Muscle of back (tissue), 11 donors: ENCODE measurements around the gene AQP1. TPM values are rescaled to one million over a fixed set of nuclear protein-coding genes. Genes with fewer than 3 reads are reported as not detected.

ENCODE experiments used
- DNase-seq, 3 donors: peaks; one replicate each; pipeline versions ENCODE4 v3.0.0 to v3.0.0-alpha.2; 2013
- polyA plus RNA-seq, 10 donors: library from polyadenylated mRNA; unstranded; fragments of 120-200 nt; gene quantifications; one replicate each; pipeline ENCODE4 v1.2.1, GENCODE V29; 2013; ENCODE audit not compliant: insufficient read length in 10 of 10

Gene AQP1
- polyA plus RNA-seq, 10 donors, result 77.5 to 111 (median 91.8) TPM

DNA sequence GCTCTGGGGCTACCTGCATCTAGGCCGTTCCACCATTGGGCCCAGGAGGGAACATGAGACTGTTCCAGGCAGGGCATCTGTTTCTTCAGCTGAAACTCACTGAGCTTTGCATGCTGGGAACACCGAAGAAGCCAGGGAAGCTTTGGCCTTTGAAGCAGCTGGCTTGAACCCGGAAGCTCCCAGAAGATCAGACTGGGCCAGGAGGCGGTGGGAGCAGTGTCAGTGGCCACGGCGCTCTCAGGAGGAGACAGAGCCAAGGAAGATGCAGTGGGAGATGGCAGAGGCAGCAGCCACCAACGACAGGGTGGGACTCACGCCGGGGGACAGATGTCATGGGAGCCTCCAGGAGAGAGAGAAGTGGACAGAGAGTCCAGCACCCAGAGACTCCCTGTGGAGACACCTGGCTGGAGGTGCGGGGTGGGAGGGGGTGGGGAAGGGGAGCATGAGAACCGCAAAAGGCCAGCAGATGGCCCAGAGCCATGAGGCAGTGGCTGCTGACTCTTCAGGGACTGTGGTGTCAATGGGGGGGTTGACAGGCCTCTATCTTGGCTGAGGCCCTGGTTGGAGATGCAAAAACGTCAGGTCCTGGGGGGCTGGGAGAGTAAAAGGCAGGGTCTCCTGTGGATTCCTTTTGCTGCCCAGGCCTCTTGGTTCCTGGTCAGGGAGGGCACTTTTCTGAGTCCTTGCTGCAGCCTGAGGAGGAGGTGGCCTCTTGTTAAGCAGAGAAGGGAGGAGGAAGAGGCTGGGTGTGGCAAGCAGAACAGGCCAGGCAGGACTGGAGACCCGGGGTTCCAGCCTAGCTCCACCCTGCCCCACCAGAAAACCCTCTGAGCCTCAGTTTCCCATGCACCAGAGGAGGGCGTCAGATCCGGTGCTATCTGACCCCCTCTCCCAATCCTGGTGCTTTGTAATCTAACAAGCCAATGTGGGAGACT lies 6.3 kb upstream of the AQP1 start:
- peak in 1 of 3 donors; percentile 38 for DNase-seq

DNA sequence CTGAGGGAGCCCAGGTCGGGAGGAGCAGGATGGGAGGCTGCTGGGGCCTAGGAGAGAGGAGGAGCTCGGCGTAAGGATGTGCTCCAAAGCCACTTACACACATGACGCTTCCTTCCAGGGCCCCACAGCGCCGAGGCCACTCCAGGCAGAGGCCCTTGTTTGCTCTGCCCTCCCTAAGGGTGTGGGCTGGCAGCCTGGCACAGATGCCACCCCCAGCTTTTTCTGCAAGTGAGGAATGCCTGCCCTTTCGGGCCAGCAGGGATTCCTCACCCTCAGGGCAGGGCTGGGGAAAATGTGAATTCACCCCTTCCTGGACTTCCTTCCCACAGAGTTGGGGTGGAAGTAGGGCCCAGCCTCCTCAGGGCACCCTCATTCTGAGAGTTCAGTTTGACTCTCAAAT lies 5.6 kb upstream of the AQP1 start:
- no peak for DNase-seq

DNA sequence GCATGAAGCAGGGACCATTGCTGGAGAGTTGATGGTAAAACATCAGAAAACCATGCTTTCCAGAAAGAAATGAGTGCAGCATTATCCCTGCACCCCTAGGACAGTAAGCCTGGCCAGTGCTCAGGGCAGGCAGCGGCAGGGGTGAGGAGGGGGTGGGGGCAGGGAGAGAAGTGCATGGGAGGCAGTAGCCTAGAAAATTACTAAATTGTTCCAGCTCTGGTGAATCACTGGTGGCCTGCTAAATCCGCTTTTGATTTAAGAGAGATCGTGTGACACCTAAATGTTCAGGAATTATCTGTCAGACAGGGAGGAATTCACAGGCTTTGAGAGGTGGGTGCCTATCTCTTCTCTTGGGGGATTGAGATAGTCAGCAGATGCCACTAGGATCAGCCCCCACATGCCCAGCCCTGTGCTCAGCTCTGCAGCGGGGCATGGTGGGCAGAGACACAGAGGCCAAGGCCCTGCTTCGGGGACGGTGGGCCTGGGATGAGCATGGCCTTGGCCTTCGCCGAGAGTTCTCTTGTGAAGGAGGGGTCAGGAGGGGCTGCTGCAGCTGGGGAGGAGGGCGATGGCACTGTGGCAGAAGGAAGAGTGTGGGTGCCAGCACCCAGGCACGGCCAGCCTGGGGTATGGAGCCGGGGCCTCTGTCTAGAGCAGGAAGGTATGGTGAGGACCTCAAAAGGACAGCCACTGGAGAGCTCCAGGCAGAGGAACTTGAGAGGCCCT lies 5.0 kb upstream of the AQP1 start:
- DNase-seq, result peak in 2 of 3 donors; percentile 40 to 50

DNA sequence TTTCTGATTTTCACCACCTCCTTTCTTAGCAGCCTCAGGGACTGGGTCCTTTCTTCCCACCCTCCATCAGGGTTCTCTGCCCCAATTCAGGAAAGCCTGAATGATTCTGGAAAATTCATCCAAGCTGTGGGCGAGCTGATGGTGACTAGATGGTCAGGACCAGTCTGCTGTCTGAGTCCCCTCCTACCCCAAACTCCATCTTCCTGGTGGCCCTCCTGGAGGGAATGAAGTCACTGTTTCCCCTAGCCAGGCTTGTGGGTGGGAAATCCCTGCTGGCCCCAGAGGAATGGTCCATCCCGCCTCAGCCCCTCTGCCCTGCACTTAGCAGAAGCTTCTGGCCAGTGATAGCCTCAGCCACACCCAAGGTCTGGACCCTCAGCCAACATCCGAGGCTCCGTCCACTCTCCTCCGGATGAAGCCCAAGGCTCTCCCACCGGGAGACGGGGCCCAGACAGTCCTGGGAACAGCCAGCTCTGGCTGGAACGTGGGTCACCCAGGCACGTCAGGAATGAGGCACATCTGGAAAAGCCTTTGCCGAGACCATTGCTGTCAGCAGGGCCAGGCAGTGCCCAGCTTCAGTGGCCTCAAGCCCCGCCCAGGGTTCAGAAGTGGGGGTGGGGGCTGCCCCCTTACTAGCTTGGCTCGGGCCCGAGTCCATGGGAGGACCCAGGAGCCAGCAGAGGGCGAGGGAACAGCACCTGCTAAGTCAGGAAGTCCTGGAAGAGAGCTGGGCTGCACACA lies 4.0 kb upstream of the AQP1 start:
- DNase-seq, result peak in 1 of 3 donors; percentile 59

DNA sequence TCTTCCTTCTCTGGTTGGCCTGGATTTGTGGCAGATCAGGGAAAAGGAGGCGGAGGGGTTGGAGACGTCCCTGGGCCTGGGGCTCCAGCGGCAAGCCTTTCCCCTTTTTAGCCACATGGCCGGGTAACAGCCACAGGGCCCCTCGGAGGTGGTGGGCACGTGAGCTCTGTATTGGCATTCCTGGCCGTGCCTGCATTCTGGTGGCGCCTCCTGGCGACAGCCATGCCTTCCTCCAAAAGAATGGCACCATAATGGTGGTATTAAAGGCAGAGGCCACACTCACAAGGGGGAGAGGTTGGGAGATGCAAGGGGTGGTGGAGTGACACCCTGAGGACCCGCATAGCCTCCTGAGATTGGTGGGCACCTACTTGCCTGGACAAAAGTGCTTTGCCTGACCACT lies 3.0 kb upstream of the AQP1 start:
- no peak for DNase-seq

DNA sequence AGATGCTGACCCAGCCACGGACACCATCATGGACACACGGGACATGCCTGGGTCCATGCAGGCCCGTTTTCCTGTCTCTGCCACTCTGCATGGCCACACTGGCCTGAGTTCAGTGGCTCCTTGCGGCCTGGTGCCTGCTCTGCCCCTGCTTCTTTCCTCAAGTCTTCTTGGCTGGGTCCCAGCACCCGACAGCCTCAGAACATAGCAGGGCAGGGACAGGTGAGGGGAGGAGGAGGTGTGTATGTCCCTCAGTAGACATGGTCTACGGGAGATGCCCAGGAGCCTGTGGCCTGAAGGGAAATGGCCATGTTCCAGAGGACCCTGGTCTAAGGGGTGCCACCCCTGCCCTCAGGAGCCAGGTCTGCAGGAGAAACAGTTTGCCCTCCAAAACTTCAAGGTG lies 2.2 kb upstream of the AQP1 start:
- no peak for DNase-seq

DNA sequence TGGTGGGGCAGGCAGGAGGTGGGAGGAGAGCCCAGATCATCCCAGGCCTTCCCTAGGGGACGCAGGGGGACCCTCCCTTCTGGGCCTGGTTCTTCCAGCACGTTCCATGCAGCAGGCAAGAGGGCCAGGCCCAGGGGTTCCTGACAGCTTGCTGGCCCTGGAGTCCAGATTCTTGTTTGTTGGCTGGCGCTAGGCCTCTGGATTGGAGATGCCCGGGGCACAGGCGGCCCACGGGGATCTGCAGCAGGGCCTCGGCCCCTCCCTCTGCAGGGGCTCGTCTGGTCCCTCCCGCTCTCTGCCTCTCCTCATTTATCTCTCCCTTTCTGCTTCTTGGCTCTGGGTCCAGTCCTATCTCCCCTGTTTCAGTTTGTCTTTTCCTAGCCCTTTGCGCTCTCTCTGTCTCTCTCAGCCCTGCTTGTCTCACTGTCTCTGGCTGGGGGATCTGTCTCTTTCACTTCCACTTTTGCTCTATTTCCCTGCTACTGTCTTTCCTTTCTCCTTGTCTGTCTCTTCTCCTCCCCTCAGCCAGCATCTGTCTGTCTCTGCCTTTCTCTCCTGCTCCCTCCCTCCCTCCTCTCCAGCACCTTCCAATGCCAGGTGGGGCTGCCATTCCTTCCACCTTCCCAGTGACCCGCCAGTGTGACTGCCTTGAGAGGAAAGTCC lies 1.1 kb upstream of the AQP1 start:
- DNase-seq, result peak in 1 of 3 donors; percentile 49

DNA sequence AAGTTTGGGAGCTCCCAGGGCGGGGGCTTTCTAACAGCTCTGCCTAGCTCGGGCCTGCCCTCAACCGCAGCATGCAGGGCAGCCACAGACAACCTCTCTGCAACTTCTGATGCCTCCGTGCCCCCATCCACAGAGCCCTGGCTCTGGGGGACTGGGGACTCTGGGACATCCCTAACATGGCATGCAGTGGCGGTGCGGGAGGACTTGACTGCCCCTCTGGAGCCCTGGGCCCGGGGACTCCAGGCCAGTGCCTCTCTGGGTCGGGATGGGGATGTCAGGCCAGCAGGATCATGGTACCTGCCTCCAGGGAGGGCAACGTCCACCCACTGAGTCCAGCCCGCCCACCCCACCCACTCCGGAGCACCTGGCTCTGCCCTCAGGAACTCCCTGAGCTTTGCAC lies 520 bp upstream of the AQP1 start:
- DNase-seq, result no peak

DNA sequence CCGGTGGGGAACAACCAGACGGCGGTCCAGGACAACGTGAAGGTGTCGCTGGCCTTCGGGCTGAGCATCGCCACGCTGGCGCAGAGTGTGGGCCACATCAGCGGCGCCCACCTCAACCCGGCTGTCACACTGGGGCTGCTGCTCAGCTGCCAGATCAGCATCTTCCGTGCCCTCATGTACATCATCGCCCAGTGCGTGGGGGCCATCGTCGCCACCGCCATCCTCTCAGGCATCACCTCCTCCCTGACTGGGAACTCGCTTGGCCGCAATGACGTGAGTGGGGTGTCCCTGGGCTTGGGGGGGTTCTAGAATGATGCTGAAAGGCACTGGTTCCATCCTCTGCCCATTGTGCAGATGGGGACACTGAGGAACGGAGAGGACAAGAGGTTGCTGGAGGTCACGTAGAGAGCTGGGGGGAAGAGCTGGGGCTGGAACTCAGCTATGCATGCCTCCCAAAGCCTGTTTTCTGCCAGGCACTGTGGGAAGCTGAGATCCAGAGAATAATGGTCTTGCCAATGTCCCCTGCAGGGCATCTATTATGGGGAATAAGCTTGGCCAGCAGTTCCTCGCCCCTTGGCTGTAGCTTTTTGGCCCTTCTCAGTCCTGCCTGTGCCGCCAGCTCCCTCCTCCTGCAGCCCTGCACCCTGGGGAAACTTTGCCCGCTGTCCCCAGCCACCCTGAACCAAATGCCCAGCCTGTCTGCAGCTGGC lies 523 bp downstream of the AQP1 start:
- DNase-seq, result no peak

DNA sequence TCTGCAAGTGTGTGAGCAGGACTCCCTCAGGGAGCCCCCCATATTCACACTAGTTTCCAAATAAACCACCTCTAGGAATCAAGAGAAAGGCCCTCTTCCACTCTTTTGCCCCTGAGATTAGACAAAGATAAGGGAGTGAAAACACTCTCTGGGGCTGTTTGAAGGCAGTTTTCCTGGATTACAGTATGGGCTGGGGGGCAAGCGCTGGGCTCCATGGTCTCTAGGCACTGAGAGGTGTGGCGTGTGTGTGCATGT lies 1.0 kb downstream of the AQP1 start:
- DNase-seq, result no peak

DNA sequence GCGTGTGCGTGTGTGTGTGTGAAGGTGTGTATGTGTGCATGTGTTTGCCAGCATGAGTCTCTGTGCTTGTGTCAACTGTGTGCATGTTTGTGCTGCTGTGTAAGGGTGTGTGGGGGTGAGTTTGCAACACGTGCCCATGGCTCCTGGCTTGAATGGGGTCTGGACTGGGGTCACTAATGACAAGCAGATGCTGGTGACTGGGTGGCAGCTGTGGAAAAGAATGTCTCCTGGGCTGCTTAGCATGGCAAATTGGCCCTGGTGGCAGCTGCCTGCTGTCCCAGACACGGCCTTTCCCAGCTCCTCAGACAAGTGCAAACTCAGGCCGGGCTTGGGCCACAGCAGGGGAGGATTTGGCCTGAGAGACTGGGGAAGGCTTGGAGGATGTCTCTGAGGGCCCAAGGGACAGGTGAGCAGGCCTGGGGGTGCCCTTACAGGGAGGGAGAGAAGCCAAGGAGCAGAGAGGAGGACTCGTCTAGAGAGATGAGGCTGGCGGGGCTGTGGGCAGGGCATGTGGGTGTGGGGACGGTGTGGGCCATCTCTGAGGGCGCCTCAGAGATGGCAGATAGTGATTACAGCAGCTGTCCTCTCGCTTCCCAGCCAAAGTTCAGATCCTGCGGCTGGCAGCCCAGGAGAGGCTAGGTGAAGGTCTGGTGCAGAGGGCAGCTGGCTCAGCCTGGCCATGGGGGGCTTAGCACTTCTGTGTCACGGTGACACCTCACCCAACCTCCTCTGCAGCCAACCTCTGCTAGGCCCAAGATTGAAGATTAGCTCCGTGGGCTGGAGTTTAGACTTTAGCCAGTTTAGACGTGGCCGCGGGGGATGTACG lies 1.5 kb downstream of the AQP1 start:
- DNase-seq, result peak; percentile 48 to 73 (median 50)

DNA sequence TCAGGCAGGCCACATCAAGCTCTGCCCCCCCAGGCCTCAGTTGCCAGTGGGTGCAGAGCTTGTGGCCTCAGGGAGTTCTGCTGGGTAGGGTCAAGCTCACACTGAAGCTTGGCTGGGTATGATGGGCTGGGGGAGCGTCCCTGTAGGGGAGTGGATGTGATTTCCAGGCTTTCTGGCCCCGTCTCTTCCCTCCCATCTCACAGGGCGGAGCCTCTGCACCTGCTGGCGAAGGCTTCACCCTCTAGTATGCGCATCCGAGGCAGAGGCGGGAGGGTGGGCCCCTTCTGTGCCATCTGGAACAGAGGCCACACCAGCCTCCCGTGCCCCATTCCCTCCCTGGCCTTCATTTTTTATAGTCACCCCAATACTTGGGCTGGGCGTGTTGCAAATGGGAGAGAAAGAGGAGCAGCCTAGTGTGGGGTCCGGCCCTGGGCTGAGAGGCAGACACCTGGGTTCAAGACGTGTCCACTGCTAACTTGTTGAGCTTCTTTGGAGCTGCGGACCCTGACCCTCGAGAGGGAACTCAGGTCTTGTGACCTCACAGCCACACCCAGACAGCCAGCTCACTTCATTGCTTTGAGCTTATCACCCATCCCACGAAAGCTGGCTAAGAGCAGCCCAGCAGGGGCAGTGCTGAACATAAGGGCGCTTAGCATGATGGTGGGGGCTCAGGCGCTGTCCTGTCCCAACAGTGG lies 2.3 kb downstream of the AQP1 start:
- DNase-seq, result no peak

DNA sequence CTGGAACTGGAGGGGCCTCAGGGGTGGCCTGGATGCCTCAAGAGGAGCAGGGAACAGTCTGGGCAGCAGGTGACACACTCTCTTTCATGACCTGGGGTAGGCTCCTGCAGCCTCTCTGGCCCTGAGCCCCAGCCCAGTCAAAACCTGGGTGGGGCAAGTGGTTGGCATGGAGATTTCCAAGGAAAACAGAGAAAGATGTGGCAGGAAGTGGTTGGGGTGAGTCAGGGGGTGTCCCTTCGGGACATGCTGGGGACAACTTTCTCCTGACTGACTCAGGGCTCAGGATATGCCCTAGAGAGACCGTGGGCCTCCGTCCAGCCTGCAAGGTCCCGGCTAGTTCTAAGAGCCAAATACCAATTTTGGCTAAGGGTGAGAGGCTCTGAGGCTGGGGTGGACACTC lies 2.9 kb downstream of the AQP1 start:
- no peak for DNase-seq

DNA sequence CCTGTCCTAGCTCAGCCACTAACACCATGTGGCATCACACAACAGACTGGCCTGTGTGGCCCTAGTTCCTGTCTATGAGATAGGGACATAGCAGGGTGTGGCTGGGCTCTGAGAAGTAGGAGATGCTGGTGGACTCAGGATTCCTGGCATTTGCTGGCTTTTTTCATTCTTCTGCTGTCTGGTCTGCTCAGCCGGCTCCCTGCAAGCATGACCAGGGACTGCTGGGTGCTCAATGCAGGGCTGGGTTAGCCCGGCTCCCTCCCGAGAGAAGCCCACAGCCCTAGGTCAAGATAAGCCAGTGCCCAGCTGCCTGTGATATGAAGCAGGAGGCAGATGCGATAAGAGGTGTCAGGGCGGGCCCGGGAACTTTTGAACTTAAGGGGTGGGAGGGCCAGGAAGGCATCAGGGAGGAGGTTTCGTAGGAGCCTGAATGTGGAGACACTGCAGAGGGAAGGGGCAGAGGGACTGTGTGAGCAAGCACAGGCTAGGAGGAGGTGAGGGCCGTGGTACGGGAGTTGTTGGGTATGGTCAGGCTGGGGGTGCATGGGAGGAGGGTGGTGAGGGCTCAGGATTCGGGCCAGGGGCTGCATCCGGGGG lies 3.5 kb downstream of the AQP1 start:
- no peak for DNase-seq

DNA sequence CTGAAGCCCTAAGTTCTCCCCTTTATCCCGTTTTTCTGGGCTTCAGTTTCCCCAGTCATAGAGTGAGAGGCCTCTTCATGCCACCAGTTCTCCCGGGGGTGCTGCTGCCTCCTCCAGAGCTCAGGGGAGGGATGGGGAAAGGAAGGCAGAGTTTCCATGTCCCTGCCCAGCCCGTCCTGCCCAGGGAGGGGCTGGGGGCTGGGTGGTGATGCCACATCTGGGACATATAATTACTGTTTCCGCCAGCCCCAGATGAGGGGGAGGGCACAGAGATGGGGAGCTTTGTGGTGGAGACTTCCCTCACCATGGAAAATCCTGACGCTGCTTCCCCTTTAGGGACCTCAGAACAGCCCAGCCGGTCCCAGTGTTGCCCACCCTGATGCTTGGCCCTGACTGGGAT lies 4.1 kb downstream of the AQP1 start:
- DNase-seq, result no peak

DNA sequence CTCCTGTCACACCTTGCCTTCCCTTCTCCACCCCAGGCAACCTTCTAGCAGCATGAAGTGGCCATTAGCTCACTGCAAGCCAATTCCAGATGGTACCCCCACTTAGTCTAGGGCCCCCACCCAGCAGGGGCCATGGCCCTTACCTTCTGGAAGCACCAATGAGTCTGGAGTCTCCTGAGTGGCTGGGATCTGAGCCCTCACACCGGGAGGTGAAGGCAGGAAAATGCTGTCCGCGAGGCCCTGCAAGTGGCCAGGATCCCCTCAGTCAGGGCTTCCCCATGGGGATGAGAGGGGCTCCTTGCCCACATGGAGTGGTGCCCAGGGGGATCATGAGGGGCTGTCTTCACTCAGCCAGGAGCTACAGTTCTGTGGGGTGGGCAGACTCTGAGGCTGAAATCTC lies 4.6 kb downstream of the AQP1 start:
- DNase-seq, result no peak

DNA sequence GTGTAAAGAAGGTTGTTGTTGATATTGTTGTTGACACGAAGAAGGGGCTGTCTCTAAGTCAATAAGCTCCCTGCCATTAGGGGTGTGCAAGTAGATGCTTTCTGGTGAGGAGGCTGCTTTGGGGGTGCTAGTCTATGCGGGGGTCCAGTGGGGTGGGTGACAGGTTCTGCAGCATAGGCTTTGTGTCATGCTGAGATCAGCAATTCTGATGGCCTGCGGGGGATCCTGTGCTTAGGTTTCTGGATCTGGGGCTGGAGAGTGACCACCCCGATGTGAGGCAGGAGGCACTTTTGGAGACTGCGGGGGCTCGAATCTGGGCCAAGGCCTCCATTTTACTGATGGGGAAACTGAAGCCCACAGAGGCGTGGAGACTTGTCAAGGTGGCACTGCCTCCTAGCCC lies 5.1 kb downstream of the AQP1 start:
- no peak for DNase-seq

DNA sequence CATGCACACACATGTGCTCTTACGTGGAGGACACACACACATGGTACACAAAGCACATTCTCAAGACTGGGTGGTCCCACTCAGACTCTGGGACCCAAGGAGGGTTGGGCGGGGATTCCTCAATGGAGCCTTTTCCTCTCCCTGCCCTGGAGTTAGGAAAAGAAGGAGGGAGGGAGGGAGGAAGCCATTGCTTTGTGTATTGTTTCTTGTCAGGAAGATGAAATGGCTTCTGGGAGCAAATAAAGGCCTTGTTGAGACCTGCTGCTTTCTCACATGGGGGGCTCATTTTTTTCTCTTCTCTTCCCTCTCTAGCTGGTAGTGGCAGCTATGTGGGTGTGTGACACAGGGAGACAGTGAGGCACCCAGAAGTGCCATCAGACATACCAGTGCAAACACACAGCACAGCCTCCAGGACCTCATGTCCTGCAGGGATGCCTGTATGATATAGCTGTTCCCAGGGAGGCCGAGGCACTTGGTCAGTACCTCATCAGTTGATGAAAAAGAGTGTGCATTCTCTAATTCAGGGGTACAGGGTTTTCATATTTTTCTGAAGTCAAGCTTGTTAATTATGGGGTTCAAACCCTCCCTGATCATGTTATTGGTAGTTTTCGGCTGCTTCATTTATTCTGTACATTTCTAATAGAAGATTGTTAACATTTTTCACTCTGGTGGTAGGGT lies 5.7 kb downstream of the AQP1 start:
- DNase-seq, result no peak

DNA sequence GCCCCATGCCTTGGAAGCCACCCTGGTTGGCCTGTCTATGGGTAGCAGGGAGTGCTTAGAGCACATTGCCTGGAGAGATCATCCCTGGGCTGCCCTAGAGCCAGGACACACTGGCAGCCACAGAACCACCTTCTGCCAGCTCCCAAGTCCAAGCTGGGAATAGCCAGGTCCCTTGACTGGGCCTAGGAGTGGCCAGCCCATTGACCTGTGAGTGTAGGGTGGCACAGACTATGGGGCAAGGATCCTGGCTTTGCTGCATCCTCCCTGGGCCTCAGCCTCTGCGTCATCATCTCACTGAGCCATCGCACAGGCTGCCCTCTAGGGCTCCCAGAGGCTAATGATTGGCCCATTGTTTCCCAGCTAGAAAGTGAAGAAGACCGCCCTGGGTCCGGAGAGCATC lies 7.0 kb downstream of the AQP1 start:
- DNase-seq, result no peak
